Iris pigment epithelial cell (primary cell): Measurements from ENCODE around the gene HPCA.

Source experiments
- DNase-seq: peaks from one replicate; pipeline ENCODE4 v3.0.0-alpha.2; 2011; ENCODE audit warnings: low read depth

The HPCA gene

DNA sequence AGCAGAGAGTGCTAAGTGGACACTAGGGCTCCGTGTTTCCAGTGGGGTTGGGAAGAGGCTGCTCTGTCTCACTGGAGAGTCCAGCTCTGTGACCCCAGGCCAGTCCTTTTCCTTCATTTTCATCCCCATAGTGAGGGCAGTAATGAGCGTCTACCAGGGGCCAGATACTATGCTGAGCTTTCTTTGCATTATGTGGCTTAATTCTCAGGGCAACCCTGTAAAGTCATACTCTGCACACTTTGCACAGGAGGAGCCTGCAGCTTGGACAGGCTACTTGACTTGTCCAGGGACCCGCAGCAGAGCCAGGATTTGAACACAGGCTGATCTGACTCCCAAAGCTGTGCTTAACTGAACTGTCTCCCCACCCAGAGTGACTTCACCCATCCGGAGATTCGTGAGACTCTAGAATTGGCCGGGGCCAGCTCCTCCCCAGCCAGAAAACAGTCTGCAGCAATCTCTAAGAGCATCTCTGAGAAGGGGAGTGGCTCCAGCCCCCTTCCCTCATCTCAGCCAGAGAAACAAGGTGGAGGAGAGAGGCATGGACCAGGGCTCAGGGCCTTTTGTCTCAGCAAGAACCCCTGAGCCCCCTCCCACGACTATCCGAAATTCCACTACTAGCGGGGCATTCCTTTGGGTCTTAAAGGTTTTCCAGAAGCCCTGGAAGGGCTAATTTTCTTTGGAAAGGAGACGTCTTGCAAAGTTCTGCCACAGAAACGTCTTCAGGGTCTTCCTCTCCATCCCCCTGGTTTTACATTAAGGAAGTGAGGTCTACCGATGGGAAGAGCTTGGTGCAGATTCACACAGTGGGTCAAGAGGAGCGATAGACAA is 14.7 kb upstream of the HPCA start:
- peak; percentile 16 for DNase-seq

GRCh38 chr1:32872192-32872460 is 14.2 kb upstream of the HPCA start:
- DNase-seq, result no peak

GRCh38 chr1:32873484-32873883 is 12.8 kb upstream of the HPCA start:
- DNase-seq, result no peak

DNA sequence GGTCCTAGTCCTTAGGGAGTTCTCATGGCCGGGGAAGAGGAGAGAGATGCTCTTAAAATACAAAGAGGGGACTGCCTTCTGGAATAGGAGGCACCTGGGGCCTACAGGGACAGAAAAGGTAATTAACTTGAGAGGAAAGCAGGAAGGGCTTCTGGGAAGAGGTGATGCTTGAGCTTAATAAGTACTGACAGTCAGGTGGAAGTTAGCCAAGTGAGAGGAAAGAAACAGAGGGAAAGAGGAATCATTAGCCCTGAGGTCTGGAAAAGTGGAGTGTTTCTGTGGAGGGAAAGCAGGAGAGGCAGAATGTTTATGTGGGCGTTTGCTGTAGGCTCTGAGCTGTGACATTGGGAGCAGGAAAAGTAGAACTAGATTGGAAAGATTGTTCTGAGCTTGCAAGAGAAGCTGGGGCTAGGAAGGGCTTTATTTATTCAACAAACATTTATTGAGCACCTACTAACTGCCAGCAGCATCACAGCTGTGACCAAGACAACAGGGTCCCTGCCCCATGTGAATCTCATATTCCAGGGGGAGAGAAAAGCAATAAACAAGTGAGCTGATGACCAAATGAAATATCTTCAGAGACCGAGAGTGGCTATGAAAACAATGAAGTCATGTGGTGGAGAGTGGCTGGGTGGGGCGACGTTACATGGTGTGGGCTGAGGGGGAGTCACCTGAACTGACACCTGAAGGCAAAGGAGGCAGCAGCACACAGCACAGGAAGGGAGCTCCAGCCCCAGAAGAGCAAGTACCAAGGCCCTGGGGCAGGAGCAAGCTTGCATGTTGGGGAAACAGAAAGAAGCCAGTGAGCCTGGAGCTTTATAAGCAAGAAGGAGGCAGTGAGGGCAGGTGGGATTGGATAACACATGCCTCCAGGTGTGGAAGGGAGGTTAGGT is 11.2 kb upstream of the HPCA start:
- DNase-seq, result no peak

DNA sequence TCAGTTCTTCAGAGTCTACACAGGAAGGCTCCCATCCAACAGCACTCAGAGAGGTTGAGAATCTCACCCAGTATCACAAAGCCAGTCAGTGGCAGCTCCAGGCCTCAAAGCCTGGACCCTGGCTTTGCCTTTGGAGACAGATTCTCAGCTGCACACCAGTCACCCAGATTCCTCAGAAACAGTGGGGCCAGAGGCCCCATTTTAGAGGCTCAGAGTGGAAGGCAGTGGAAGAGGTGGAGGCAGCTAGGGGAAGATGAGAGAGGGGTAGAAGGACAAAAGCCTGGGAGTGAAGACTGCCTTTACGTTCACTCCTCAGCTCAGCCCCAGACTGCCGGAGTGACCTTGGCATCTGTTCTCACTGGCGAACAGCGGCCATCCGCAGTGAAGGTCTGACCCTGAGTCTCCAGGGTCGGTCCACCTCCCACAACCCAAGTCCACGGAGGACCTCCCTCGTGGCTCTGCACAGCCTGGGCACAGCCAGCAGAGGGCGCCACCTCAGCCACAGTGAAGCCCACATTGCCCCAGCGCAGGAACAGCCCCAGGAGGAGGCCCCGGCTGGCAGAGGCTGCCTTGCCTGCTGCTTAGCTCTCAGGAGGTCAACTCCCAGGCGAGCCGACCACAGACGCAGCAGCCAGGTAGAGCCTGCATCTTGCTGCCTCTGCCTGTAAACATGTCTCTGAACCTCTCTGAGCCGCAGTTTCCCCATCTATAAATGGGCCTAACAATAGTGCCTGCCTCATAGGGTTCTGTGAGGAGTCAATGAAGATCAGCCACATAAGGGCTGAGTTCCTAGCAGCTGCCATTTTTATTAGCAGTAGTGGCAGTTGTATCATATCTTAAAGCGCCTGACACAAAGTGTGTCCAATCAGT is 9.7 kb upstream of the HPCA start:
- peak; percentile 38 for DNase-seq

GRCh38 chr1:32877211-32878110 is 8.8 kb upstream of the HPCA start:
- no peak for DNase-seq

- peak; percentile 59 for DNase-seq
These were observed 8.1 kb upstream of the HPCA start for GRCh38 chr1:32878183-32878582.

GRCh38 chr1:32878637-32879041 is 7.7 kb upstream of the HPCA start:
- DNase-seq, result no peak

- no peak for DNase-seq
These were observed 5.0 kb upstream of the HPCA start for GRCh38 chr1:32881291-32881690.

- DNase-seq, result no peak
These were observed 4.1 kb upstream of the HPCA start for GRCh38 chr1:32881871-32882850.

DNA sequence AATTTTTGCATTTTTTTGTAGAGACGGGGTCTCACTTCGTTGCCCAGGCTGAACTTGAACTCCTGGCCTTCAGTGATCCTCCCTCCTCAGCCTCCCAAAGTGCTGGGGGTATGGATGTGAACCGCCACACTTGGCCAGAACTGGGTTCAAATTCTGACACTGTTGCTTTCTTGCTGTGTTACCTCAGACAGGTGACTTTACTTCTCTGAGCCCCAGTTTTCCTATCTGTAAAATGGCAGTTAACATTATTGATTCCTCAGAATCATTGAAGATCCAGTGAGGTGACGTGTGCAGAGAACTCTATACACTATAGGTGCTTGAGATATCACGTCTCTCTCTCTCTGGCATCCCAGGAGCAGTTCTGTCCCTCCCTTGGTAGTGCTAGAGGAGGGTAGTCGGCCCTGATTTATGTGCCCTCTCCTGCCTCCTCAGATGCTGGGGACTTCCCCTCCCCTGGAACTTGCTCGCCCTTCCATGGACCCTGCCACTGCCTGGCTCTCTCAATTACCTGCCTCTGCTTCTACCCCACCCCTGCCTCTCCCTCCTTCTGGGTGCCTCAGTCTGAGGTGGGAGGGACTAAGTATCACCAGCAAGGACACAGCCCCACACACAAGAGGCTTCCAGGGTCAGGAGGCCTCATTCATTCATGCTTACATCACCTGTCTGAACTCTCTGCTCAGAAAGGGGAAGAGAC is 2.8 kb upstream of the HPCA start:
- no peak for DNase-seq

DNA sequence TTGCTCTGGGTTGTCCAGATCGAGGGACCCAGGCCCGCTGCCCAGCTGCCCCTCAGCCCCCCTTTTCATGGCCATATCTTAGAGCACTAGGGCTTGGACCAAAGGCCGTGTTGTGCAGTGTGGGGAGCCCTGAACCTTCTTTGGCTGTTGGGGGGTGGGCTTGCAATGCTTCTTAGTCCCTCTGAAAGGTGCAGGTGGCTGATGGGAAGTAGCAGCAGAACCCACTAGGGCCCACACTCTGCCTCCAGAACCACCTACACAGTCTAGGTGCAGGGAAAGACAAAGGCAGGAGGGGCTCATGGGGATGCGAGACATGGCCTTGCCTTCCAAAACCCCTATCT is 2.3 kb upstream of the HPCA start:
- no peak for DNase-seq

DNA sequence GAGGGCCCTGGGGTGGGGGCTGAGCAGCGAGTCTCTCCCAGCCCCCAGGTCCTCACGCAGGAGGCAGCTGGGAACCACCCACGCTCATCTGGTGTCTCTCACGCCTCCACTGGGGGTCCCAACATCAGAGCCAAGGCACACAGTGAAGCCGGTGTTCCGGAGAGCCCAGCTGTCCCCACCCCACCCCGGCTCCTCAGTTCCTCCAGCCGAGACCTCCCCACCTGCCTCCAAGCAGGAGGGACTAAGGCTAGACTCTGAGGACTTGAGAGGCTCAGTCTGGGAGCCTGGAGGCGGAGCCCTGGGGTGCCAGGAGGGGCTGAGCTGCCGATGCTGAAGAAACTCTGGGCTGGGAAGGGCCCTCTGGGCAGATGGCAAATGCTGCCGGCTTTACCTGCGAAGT is 1.6 kb upstream of the HPCA start:
- DNase-seq, result no peak

- no peak for DNase-seq
These were observed 651 bp upstream of the HPCA start for GRCh38 chr1:32885676-32886003.

- no peak for DNase-seq
These were observed 630 bp downstream of the HPCA start for GRCh38 chr1:32886828-32887414.

DNA sequence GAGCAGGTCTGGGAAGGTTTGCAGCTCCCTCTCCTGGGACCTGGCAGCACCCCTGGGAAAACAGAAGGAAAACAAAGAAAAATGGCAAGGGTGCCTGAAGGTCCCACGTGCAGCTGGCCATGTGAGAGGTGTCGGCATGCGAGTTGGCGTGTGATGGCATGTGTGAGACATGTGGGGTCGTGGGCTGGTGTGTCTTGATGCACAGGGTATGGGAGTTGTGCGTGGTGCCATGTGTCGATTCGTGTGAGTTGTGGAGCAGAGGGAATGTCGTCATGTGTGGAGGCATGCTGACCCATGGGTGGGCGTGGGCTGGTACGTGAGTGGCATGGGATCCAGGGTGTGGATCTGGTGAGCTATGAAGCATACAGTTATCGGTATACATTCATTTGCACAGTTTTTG is 1.3 kb downstream of the HPCA start:
- DNase-seq, result no peak

- DNase-seq, result no peak
These were observed 1.8 kb downstream of the HPCA start for GRCh38 chr1:32888134-32888533.

DNA sequence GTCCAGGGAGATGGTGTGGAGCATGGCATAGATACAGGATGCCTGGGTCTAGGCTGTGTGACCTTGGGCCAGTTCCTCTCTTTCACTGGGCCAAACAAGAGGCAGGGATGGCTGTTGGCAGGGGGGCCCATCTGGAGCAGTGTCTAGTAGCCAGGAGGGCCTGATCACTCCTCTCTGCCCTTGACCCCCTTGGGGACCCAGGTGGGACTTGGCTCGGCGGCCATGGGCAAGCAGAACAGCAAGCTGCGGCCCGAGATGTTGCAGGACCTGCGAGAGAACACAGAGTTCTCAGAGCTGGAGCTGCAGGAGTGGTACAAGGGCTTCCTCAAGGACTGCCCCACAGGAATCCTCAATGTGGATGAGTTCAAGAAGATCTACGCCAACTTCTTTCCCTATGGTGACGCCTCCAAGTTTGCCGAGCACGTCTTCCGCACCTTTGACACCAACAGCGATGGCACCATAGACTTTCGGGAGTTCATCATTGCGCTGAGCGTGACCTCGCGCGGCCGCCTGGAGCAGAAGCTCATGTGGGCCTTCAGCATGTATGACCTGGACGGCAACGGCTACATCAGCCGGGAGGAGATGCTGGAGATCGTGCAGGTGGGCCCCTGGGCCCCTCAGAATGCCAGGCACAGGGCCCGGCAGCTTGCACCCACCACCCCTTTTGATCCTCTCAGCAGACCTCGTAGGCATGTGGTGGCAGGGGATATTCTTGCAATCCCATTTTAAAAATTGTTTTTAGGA is 2.6 kb downstream of the HPCA start:
- DNase-seq, result no peak
